Peyer's patch (tissue), 4 donors: Measurements from ENCODE around the gene BCS1L. TPM values are rescaled to one million over a fixed set of nuclear protein-coding genes. Genes with fewer than 3 reads are reported as not detected.

Source experiments
- DNase-seq, 3 donors: peaks; one replicate each; pipeline ENCODE4 v3.0.0-alpha.2; 2017 to 2019
- H3K27ac ChIP-seq, 4 donors: fragments of 200-600 bp; sonication (generic); one replicate each; pipeline ENCODE4 v1.5.1; 2016 to 2019
- H3K27me3 ChIP-seq, 2 donors: fragments of 200-600 bp; sonication (generic); one replicate each; pipeline ENCODE4 v1.5.1; 2019
- H3K36me3 ChIP-seq, 3 donors: fragments of 200-600 bp; sonication (generic); one replicate each; pipeline ENCODE4 v1.5.1; 2016 to 2019
- H3K4me1 ChIP-seq, 4 donors: fragments of 200-600 bp; sonication (generic); one replicate each; pipeline ENCODE4 v1.5.1; 2016 to 2019
- H3K4me3 ChIP-seq, 4 donors: fragments of 200-600 bp; sonication (generic); 1 replicate in 3 of 4; 2 replicates in 1 of 4; pipeline ENCODE4 v1.5.1; 2016 to 2019; ENCODE audit warnings: mild to moderate bottlenecking in 1 of 4
- H3K9me3 ChIP-seq, 4 donors: fragments of 200-600 bp; sonication (generic); one replicate each; pipeline ENCODE4 v1.5.1; 2016 to 2019; ENCODE audit warnings: mild to moderate bottlenecking in 1 of 4
- POLR2A ChIP-seq, 2 donors: fragments of 450-650 bp; IDR thresholded peaks; one replicate each; pipeline ENCODE4 v1.5.1; 2017; ENCODE audit warnings: antibody characterized with exemption in 2 of 2, mild to moderate bottlenecking in 2 of 2, moderate library complexity in 2 of 2
- total RNA-seq, 4 donors: library from RNA; depleted of rRNA; stranded (reverse); fragments of >200 nt; gene quantifications; one replicate each; pipeline ENCODE4 v1.1.0, GENCODE V29; 2016
- TF ChIP-seq, protein P1 (sequence below), 6 experiments: fragments of 450-650 bp in 4 of 6; fragments of 200-600 bp in 2 of 6; sonication (generic) in 1 of 6; IDR thresholded peaks; one replicate each; pipeline ENCODE4 v1.5.1; 2017 to 2019; ENCODE audit warnings: antibody characterized with exemption in 6 of 6, mild to moderate bottlenecking in 3 of 6, moderate library complexity in 1 of 6

BCS1L gene
- total RNA-seq, 4 donors from 2014 or later = 22.2 to 155 (median 39.9) TPM

DNA sequence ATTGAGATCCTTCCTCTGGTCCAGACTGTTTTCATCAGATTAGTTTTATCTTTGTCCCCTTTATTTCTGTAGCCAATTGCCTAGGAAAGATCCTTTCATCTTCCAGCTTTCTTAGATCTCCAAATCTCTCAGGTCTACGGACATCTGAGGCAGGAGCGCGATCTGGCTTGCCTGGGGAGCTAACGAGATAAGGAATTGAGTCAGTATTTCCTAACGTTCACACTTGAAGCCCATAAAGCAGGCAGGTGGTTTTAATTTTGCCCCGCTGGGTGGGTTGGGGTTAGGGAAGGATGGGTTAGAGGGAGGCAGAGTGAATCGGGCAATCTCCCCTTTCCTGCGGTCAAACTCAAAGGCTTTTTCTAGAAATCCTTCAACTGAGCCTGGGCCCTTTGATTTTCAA, 50.4 kb downstream of the BCS1L start:
- H3K9me3 ChIP-seq = no peaks in the 10 kb centered on the region
- H3K4me3 ChIP-seq = peak overlapping the region in 1 of 4 donors; percentile 78
- H3K36me3 ChIP-seq = no peaks in the 10 kb centered on the region
- no peaks in the 10 kb centered on the region for H3K27me3 ChIP-seq
- no peak for DNase-seq
- no peak overlapping the region for H3K27ac ChIP-seq
- peaks cover 0 to 9% (median 4%) of the 10 kb centered on the region in 4 donors for H3K4me1 ChIP-seq
- no peak for TF ChIP-seq POLR2A (IDR thresholded peaks at IDR 0.05)
- TF ChIP-seq, protein P1, sequence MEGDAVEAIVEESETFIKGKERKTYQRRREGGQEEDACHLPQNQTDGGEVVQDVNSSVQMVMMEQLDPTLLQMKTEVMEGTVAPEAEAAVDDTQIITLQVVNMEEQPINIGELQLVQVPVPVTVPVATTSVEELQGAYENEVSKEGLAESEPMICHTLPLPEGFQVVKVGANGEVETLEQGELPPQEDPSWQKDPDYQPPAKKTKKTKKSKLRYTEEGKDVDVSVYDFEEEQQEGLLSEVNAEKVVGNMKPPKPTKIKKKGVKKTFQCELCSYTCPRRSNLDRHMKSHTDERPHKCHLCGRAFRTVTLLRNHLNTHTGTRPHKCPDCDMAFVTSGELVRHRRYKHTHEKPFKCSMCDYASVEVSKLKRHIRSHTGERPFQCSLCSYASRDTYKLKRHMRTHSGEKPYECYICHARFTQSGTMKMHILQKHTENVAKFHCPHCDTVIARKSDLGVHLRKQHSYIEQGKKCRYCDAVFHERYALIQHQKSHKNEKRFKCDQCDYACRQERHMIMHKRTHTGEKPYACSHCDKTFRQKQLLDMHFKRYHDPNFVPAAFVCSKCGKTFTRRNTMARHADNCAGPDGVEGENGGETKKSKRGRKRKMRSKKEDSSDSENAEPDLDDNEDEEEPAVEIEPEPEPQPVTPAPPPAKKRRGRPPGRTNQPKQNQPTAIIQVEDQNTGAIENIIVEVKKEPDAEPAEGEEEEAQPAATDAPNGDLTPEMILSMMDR (IDR thresholded peaks at IDR 0.05) = no peak

DNA sequence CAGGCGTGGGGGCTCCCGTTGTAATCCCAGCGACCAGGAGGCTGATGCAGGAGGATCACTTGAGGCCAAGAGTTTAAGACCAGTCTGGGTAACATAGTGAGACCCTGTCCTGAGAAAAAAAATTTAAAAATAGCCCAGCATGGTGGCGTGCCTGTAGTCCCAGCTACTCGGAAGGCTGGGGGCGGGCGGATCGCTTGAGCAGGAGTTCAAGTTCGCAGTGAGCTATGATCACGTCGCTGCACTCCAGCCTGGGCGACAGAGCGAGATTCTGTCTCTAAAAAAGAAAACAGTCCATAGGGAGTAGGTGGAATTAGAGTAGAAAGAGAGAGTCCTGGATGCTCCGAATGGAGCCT, 50.8 kb downstream of the BCS1L start:
- peak overlapping the region in 1 of 4 donors; percentile 87 for H3K27ac ChIP-seq
- DNase-seq = no peak
- H3K36me3 ChIP-seq = no peaks in the 10 kb centered on the region
- H3K27me3 ChIP-seq = no peaks in the 10 kb centered on the region
- peak overlapping the region; percentile 63 to 80 (median 78) for H3K4me3 ChIP-seq
- H3K9me3 ChIP-seq = no peaks in the 10 kb centered on the region
- TF ChIP-seq, protein P1 (IDR thresholded peaks at IDR 0.05) = no peak
- no peak for TF ChIP-seq POLR2A (IDR thresholded peaks at IDR 0.05)
- peaks cover 0 to 9% (median 4%) of the 10 kb centered on the region in 4 donors for H3K4me1 ChIP-seq

DNA sequence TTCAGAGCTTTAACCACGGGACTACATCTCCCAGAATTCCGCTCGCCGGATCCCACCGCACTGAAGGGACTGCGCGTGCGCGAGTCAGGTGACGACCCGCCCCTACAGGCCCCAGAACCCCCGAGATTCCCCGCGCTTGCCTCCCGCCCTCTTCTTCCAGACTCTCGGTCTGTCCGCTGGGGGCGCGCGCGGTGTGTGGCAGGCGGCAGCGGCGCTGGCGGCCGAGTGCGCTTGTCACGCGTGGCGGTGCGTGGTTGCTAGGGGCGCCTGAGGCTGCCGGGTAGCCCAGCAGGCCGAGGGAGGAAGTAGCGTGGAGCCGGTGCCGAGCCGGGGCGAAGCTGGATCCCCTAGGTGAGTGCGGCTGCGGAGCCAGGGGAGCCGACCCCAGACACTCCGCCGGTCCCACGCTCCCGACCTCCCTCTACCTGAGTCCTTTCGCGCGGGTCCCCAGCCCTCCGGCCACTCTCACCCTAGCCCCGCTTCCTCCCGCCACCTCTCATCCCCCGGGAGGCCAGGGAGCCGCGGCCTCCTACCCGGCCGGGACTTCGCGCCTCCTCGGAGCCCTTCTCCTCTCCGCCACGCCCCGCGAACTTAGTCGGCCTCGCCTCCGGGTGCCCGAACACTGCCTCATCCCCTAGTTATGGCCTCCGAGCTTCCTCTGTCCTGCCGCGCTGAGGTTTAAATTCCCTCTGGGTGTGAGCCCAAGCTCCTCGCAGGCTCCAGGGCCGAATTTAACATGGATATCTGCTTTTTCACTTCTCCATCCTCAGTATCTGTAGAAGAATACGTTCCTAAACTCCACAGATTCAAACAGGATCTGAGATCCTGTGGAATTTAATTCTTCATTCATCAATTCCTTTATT, 51.4 kb downstream of the BCS1L start, which contains the start of gene TTLL4:
TSS of gene TTLL4 (plus strand) at position 149 of the 863 bp plus-strand sequence. CDS start 26,842 bp downstream, outside the sequence.
- Histone ChIP-seq H3K36me3 (no peaks in the 10 kb centered on the region), H3K4me1 (peaks cover 0 to 9% (median 4%) of the 10 kb centered on the region in 4 donors), H3K27ac (peak within 1 kb of the TSS; percentile 82 to 96 (median 89)), H3K9me3 (no peaks in the 10 kb centered on the region), H3K27me3 (no peaks in the 10 kb centered on the region), H3K4me3 (peak within 1 kb of the TSS; percentile 63 to 80 (median 78))
- TF ChIP-seq POLR2A (IDR thresholded peaks at IDR 0.05) = peak; percentile 54 to 71
- TF ChIP-seq, protein P1 (IDR thresholded peaks at IDR 0.05) = peak; percentile 79 to 96 (median 90)
- DNase-seq = peak; percentile 98 to 99 (median 99)

DNA sequence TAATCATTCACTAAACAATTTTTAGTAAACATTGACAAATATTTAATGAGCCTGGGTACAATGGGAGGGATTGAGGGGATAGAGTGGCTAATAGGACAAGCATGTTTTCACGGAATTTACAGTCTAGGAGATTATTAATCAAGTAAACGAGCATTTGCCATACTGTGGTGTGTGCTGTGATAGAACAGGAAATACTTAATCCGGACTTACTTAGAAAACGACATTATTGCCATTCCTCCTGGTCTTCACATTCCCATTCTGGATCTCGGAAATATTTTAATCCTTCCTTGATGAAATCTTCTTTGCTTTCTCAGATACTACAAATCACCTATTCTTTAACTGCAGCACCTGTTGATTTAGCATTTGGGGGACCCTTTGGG, 52.1 kb downstream of the BCS1L start:
- TF ChIP-seq, protein P1 (IDR thresholded peaks at IDR 0.05) = no peak
- no peak for TF ChIP-seq POLR2A (IDR thresholded peaks at IDR 0.05)
- peaks cover 0 to 9% (median 4%) of the 10 kb centered on the region in 4 donors for H3K4me1 ChIP-seq
- no peak for DNase-seq
- peak overlapping the region; percentile 63 to 80 (median 78) for H3K4me3 ChIP-seq
- H3K27ac ChIP-seq = peak overlapping the region; percentile 82 to 96 (median 89)
- H3K9me3 ChIP-seq = no peaks in the 10 kb centered on the region
- no peaks in the 10 kb centered on the region for H3K27me3 ChIP-seq
- no peaks in the 10 kb centered on the region for H3K36me3 ChIP-seq

Other genes starting within 250 kb of the BCS1L start
- gene VIL1, start 240.6 kb upstream of the BCS1L start, total RNA-seq = 1,000 to 10,000 TPM in 1 of 4 donors, 100 to 1,000 TPM in 3; 189 to 1,274 (median 741) TPM
- gene USP37, start 91.3 kb upstream of the BCS1L start, total RNA-seq = 10 to 100 TPM; 12.6 to 44.6 (median 21.8) TPM
- 10 to 100 TPM; 27.2 to 54.2 (median 51.5) TPM for gene CNOT9, start 90.8 kb upstream of the BCS1L start, total RNA-seq
- 1 to 10 TPM in 3 of 4 donors, not detected in 1; 1.5 to 9.9 (median 3.6) TPM for gene PLCD4, start 51.8 kb upstream of the BCS1L start, total RNA-seq
- 10 to 100 TPM; 18.2 to 42.7 (median 26.6) TPM for gene ZNF142, start 60 bp upstream of the BCS1L start, total RNA-seq
- 10 to 100 TPM in 3 of 4 donors, 1 to 10 TPM in 1; 9.5 to 23.7 (median 18.6) TPM for gene RNF25, start 12.3 kb downstream of the BCS1L start, total RNA-seq
- gene STK36, start 12.4 kb downstream of the BCS1L start, total RNA-seq = 10 to 100 TPM; 25.6 to 82.7 (median 63.6) TPM
- gene TTLL4, start 51.2 kb downstream of the BCS1L start, total RNA-seq = 10 to 100 TPM; 14.9 to 48.4 (median 45.1) TPM
- 100 to 1,000 TPM in 3 of 4 donors, 10 to 100 TPM in 1; 68.5 to 277 (median 168) TPM for gene CYP27A1, start 122.5 kb downstream of the BCS1L start, total RNA-seq
- gene PRKAG3, start 172.1 kb downstream of the BCS1L start, total RNA-seq = not detected
- gene WNT6, start 200.1 kb downstream of the BCS1L start, total RNA-seq = not detected
- 1 to 10 TPM in 1 of 4 donors, under 1 TPM in 1, not detected in 2; 0.27 to 2.5 TPM for gene WNT10A, start 221.2 kb downstream of the BCS1L start, total RNA-seq